ENCODE data around the gene NUDT21.

DNA sequence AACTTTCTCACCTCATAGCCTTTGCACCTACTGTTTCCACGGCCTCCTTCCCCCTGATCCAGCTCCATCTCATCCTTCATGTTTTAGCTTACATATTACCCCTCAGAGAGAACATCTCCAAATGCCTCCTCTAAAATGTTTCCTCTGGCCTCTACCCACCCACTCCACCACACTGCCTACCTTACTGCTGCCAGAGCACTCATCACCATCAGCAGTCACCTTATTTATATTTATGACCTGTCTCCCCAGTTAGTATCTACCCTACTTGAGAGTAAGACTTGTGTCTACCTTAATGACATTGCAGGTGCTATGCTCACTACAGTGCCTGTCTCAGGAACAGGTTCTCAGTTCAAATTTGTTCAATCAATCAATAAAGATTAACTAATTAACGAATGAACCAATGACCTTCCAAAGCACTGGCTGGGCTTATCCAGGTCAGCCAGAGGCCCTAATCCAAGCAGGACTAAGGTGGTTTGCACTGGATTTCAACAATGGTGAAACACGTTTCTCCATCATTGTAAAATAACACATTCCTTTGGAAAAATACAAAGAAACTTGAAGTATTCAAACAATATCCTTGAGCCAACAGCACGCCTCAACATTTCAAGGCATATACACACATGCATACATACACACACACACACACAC, 66.9 kb downstream of the NUDT21 start:
- TF ChIP-seq, protein P1, sequence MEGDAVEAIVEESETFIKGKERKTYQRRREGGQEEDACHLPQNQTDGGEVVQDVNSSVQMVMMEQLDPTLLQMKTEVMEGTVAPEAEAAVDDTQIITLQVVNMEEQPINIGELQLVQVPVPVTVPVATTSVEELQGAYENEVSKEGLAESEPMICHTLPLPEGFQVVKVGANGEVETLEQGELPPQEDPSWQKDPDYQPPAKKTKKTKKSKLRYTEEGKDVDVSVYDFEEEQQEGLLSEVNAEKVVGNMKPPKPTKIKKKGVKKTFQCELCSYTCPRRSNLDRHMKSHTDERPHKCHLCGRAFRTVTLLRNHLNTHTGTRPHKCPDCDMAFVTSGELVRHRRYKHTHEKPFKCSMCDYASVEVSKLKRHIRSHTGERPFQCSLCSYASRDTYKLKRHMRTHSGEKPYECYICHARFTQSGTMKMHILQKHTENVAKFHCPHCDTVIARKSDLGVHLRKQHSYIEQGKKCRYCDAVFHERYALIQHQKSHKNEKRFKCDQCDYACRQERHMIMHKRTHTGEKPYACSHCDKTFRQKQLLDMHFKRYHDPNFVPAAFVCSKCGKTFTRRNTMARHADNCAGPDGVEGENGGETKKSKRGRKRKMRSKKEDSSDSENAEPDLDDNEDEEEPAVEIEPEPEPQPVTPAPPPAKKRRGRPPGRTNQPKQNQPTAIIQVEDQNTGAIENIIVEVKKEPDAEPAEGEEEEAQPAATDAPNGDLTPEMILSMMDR (IDR thresholded peaks at IDR 0.05 in 4 of 5, conservative IDR thresholded peaks at IDR 0.05 in 1 of 5) = no peak
- no peak for TF ChIP-seq POLR2A (IDR thresholded peaks at IDR 0.05)

Measured in gastrocnemius medialis (tissue), 4 donors.